Panc1 (cell line): ENCODE measurements around the gene ELAC2.

Experiments used
- CTCF ChIP-seq: fragments of 450-650 bp; IDR thresholded peaks from 2 replicates; pipeline ENCODE4 v1.5.1; 2017; ENCODE audit warnings: mild to moderate bottlenecking
- REST ChIP-seq, 2 experiments: IDR thresholded peaks; 2 replicates each; pipeline ENCODE4 v1.6.1; 2011 to 2012; ENCODE audit warnings: low read depth in 2 of 2, control low read depth in 1 of 2, low read length in 1 of 2, mild to moderate bottlenecking in 1 of 2, moderate library complexity in 1 of 2; ENCODE audit not compliant: insufficient read depth in 1 of 2

- no peak for TF ChIP-seq CTCF
- no peak for TF ChIP-seq REST (IDR thresholded peaks at IDR 0.05; ENCODE audit: insufficient read depth in 1 of 2, low read depth in 2 of 2, low read length in 1 of 2)
These were observed 9.4 kb upstream of the ELAC2 start for GRCh38 chr17:13027246-13027645.
